HG02981 (cell line): Measurements from ENCODE around the gene IKZF1.

ENCODE experiments used
- ATAC-seq: cut with Tn5 transposase; IDR thresholded peaks from one replicate; pipeline ENCODE4 v1.9.1; 2021; ENCODE audit warnings: mild to moderate bottlenecking, moderate library complexity; ENCODE audit not compliant: unreplicated experiment

Gene IKZF1

GRCh38 chr7:50352282-50352681, 47.8 kb downstream of the IKZF1 start:
- peak; percentile 84 for ATAC-seq

GRCh38 chr7:50352751-50353150, 48.2 kb downstream of the IKZF1 start:
- no peak for ATAC-seq

GRCh38 chr7:50353201-50353600, 48.7 kb downstream of the IKZF1 start:
- ATAC-seq, result no peak

- no peak for ATAC-seq
Measured at GRCh38 chr7:50353894-50354595, 49.5 kb downstream of the IKZF1 start.

- no peak for ATAC-seq
Measured at GRCh38 chr7:50355817-50356178, 51.3 kb downstream of the IKZF1 start.

- no peak for ATAC-seq
Measured at GRCh38 chr7:50356212-50356944, 51.9 kb downstream of the IKZF1 start.

GRCh38 chr7:50356945-50357268, 52.4 kb downstream of the IKZF1 start:
- no peak for ATAC-seq

GRCh38 chr7:50357426-50357825, 52.9 kb downstream of the IKZF1 start:
- ATAC-seq, result no peak

GRCh38 chr7:50358041-50358705, 53.7 kb downstream of the IKZF1 start:
- ATAC-seq, result no peak

GRCh38 chr7:50358779-50359178, 54.3 kb downstream of the IKZF1 start:
- ATAC-seq, result no peak

GRCh38 chr7:50359258-50359994, 54.9 kb downstream of the IKZF1 start:
- ATAC-seq, result no peak

GRCh38 chr7:50359995-50360925, 55.7 kb downstream of the IKZF1 start:
- ATAC-seq, result no peak

- no peak for ATAC-seq
Measured at GRCh38 chr7:50362142-50362541, 57.6 kb downstream of the IKZF1 start.

- ATAC-seq, result no peak
Measured at GRCh38 chr7:50362712-50363282, 58.3 kb downstream of the IKZF1 start.

- no peak for ATAC-seq
Measured at GRCh38 chr7:50363327-50364060, 59.0 kb downstream of the IKZF1 start.

GRCh38 chr7:50364645-50365044, 60.1 kb downstream of the IKZF1 start:
- ATAC-seq, result no peak

- no peak for ATAC-seq
Measured at GRCh38 chr7:50366311-50366710, 61.8 kb downstream of the IKZF1 start.

GRCh38 chr7:50367100-50367499, 62.6 kb downstream of the IKZF1 start:
- ATAC-seq, result no peak

- ATAC-seq, result no peak
Measured at GRCh38 chr7:50367570-50367969, 63.1 kb downstream of the IKZF1 start.
